HG02610 (cell line): ENCODE measurements around the gene FAM120B.
"Not testable (repeated sequence)": the region's sequence is repeated elsewhere in the genome, so short reads cannot be mapped to it uniquely, and the experiment has no call there.

Experiments
- ATAC-seq: cut with Tn5 transposase; IDR thresholded peaks from one replicate; pipeline ENCODE4 v1.9.1; 2021; ENCODE audit warnings: mild to moderate bottlenecking, moderate library complexity; ENCODE audit not compliant: unreplicated experiment

FAM120B gene

GRCh38 chr6:170374571-170375444, 68.2 kb downstream of the FAM120B start:
- no peak for ATAC-seq

DNA sequence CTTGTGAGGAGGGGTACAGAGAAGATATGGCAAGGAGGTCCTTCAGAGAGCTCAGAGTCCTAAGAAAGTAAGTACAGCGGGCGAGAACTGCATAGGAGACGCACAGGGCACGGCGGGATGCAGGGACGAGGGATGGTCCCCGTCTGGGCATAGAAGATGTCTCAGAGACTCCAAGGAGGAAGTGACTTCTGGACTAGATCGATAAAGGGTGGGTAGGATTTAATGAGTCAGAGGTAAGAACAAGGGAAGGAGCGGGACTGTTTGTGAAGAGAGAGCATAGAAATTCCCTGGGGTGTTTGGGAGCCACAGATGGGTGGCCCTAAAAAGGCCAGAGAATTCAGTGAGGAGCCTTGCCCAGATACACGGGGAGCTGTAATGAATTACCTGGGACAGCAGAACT, 69.1 kb downstream of the FAM120B start:
- ATAC-seq: no peak

DNA sequence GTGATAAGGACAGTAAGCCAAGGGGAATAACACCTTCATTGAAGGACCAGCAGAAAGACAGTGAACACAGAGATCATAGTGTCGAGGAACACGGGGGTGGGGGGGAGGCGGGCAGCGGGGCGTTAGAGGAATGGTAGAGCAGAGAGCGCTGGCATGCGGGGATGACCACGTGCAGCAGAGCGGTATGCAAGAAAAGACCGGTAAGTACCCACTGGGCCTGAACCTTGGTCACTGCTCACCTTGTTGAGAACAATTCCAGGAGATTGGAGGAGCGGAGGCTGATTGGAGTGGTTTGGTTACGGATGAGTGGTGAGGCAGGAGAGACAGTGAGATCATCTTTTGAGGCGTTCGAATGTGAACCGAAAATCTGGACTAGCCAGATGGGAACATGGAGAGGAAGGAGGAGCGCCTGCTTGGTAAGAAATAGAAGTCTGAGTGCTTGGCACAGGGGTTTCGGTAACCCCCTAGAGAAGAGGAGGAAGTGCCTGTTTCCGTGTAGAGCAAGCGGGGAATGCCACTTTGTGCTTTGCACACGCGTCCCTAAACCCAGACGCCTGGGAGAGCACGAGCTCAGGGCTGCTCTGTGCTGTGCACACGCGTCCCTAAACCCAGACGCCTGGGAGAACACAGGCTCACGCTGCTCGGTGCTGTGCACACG, 70.0 kb downstream of the FAM120B start:
- no peak for ATAC-seq

DNA sequence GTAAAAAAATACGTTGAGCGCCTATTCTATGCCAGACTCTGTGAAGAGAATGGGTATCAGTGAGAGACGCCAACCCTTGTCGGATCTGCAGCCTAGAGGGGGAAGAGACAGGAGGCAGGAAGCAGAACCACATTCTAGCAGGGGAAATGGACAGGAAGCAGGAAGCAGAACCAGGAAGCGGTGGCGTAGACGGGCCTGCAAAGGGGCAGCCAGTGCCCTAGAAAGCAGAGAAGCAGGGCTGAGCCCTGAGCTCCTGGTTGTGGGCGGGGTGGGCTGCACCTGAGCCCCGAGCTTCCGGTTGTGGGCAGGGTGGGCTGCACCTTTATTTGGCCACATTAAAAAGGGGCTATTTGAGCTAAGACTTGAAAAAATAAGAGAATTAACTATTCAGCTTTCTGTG, 71.9 kb downstream of the FAM120B start:
- no peak for ATAC-seq

DNA sequence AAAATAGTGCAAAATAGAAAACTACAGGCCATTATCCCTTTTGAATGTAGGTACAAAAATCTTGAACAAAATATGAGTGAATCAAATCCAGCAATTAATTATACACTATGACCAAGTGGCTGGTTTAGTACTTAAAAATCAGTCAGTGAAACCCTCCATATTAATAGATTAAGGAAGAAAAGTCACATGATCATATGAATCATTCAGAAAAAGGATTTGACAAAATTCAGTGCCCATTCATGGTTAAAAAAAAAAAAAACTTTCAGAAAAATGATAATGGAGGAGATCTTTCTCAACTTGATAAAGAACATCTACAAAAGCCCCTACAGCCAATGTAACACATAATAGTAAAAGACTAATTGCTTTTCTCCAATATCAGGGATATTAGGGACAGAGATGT, 75.0 kb downstream of the FAM120B start:
- ATAC-seq: no peak

- ATAC-seq: no peak
These were observed 77.0 kb downstream of the FAM120B start for GRCh38 chr6:170383466-170384035.

GRCh38 chr6:170385506-170385905, 78.9 kb downstream of the FAM120B start:
- ATAC-seq: no peak

GRCh38 chr6:170388113-170388512, 81.6 kb downstream of the FAM120B start:
- ATAC-seq: no peak

- no peak for ATAC-seq
These were observed 86.5 kb downstream of the FAM120B start for GRCh38 chr6:170393033-170393432.

GRCh38 chr6:170393807-170394399, 87.3 kb downstream of the FAM120B start:
- no peak for ATAC-seq

DNA sequence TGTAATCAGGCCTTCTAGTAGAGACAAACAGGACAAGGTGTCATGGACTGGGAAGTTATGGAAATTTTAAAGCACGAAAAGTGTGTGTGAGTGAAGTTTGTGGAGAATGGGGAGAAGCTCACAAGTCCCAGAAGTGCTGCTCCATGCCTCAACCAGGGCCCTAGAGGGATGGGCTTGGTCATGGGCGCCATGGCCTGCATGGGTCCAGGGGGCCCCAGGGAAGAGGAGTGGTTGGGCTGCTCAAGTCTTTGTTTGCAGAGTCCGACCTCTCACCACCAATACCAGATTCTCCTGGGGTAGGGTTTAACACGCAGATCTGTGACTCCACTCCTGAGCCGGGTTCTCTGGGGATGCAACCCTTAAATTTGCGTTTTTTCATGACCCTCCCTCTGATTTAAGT, 88.4 kb downstream of the FAM120B start:
- ATAC-seq: no peak

DNA sequence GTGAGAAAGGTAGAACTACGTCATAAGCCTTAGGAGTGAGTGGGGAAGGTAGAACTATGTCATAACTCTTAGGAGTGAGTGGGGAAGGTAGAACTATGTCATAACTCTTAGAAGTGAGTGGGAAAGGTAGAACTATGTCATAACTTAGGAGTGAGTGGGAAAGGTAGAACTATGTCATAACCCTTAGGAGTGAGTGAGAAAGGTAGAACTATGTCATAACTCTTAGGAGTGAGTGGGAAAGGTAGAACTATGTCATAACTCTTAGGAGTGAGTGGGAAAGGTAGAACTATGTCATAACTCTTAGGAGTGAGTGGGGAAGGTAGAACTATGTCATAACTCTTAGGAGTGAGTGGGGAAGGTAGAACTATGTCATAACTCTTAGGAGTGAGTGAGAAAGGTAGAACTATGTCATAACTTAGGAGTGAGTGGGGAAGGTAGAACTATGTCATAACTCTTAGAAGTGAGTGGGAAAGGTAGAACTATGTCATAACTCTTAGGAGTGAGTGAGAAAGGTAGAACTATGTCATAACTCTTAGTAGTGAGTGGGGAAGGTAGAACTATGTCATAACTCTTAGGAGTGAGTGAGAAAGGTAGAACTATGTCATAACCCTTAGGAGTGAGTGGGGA, 92.3 kb downstream of the FAM120B start:
- not testable (repeated sequence) for ATAC-seq

DNA sequence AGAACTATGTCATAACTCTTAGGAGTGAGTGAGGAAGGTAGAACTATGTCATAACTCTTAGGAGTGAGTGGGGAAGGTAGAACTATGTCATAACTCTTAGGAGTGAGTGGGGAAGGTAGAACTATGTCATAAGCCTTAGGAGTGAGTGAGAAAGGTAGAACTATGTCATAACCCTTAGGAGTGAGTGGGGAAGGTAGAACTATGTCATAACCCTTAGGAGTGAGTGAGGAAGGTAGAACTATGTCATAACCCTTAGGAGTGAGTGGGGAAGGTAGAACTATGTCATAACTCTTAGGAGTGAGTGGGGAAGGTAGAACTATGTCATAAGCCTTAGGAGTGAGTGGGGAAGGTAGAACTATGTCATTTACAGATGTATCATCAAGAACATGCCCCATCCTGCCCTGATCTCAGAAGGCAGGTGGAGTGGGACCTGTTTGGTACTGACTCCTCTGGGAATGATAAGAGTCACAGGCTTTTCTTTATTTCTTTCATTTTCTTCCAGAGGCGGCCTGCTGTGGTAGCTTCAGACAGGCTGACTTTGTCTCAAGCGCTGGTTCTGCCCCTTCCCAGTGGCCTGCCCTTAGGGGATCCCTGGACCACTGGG, 93.5 kb downstream of the FAM120B start:
- ATAC-seq: not testable (repeated sequence)

DNA sequence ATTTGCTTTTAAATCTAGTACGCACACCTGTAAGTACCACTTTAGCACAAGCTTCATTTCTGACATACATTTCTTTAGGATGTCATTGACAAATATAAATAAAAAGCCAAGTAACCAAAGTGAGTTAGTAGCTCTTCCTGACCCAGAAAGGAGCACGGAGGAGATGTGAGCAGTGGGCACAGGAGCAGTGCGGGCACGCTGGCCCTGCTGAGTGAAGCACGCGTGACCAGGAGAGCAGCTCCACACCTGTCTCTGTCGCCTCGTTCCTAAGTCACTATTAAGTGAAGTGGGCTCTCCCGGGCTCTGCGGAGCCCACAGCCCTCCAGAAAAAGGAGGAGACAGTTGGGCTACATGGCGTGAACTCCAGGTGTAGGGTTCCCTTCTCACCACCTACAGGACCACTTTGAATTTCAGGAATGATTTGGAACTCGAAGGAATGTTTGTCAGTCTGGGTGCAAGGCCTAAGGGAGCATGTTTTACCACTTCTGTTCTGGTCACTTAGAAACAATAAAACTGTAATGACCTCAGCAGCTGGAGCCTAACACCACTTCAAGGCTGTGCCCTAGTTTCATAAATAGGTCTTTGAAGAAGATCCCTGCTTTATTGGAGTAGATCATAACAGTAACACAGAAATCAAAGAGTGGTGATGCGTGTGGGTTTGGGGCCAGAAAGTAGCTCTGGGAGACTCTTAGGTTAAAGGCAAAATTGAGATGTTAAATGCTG, 95.9 kb downstream of the FAM120B start:
- ATAC-seq: no peak

DNA sequence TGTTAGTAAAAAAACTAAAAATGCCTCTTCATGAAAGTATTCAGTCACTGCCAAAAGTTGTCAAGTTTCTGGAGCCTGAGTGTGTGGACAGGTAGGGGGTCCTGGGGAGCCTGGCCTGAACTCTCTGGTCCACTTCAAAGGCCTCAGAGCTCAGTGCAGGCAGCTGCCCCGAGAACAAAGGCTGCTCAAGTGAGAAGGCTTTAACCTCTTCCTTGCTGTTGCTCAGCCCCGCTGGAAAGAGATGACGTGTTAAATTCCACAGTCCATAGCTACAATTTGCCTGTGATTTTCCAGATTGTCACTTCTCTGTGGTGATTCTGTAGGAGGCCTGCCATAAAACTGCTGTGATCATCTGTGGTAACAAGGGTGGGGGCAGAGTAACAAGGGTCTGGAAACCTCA, 96.9 kb downstream of the FAM120B start:
- ATAC-seq: no peak

DNA sequence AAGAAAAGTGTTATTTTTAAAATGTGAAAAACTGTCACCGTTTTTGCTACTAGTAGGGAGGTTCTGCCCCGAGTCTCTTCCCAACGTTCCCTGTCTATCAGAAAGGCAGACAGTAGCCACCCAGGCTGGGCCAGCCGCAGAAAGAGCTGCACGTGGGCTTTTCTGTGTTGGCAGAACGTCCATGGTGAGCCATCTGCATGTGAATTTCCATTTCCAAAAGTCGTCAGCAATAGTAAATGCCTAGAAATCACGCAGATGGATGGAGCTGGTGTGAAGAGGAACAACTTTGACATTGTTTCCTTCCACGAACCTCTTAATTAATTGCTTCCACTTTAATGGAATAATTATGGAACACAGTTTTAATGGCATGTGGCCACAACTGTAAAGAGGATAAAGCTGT, 97.5 kb downstream of the FAM120B start:
- no peak for ATAC-seq

GRCh38 chr6:170404697-170405096, 98.1 kb downstream of the FAM120B start:
- ATAC-seq: no peak

GRCh38 chr6:170405311-170405975, 98.9 kb downstream of the FAM120B start:
- ATAC-seq: no peak

DNA sequence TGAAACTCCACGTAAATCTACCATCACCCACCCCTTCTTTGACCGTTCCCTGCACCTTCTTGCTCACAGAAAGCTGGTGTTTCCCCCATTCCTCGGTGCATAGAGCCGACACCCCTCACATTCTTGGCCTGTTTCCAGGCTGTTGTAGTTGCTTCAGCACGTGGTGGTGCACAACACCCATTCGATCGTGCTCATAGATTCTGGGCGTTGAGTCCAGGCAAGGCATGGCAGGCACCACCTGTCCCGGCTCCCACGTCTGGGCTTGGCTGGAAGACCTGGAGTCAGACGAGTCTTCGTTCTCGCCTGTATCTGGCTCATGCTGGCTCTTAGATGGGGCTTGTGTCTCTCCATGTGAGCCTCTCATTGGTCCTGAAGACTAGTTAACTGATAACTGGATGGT, 100.6 kb downstream of the FAM120B start:
- no peak for ATAC-seq

DNA sequence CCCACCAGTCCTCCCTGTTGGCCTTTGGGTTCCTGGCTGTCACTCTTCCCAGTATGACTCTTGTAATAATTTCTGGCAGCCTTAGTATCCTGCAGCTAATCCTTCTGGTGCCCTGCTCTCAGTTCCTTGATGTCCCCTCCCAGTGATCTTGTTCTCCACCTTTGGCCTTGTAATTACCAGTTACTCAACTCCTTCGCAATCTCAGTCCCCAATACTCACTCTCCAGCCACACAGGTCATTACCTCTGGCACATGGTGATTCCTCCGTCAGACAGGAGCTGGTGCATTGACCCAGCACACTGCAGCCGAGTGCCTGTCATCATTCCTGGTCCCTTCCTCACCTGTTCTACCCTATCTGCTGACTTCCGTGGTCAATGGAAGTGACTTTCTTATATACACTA, 101.4 kb downstream of the FAM120B start:
- ATAC-seq: no peak
